Esophagus mucosa (tissue), 1 donor: Measurements from ENCODE around the gene S100A8. TPM values are rescaled to one million over a fixed set of nuclear protein-coding genes. Genes with fewer than 3 reads are reported as not detected.

Experiments
- ATAC-seq: fragments of 200-7000 bp; cut with Tn5 transposase; one replicate; pipeline ENCODE4 v1.9.1; 2020
- total RNA-seq: library from RNA; stranded (reverse); gene quantifications from one replicate; pipeline ENCODE4 v1.2.4, GENCODE V29; 2023
- donor health status: DM: yes; HTN: yes; CAD: no.

S100A8 gene
- total RNA-seq, 1 donor from 2014 or later = 27,439 TPM

DNA sequence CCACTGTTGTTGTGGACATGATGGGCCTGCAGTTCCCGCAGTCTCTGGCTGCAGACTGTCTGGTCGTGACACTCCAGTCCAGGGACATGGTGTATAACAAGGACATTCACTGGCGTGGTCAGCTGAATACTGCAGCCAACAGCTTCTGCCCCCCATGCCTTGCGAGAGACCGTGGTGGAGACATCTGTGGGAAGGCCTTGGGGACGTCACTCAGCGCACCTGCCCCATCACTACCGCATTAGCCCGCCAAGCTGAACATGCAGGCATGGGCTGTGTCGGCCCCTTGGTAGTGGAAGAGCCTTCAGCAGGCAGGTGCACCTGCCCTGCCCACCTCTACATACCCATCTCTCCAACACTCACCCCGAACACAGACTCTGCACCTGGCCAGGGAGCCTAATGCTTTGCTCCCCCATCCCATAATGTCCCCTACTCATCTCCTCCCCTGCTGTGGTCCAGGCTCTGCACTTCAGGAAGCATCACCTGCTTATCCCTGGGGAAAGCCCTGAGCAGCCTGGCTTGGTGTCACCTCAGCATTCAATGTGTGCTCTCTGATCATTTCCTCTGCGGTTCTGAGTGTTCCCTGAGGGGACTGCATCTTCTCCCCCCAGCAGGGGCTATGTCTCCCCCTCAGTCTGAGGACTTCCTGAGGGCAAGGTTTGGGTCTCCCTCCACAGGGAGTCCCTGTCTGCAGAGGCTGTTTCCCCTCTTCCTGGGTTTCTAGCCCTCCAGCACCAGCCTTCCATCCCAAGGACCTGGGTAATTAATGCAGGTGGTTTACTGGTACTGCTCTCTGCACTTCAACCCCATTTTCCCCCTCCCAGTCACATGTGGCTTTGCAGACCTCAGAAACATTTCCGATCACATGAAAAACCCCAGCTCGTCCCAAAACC is 45.4 kb downstream of the S100A8 start:
- ATAC-seq = no peak

DNA sequence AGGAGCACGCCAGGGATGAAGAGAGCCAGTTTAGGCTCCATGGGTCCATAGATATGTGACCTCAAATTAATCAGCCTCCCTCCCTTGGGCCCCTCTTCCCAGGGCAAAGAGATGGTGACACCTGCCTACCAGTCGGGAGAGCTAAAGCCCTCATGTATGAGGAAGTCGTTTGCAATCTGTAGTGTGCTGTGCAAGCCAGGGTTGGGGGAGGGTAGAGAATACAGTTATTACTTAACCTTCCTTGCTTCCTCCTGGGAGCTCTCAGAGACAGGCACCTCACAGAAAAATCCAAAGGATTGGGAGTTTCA is 46.2 kb downstream of the S100A8 start:
- peak; percentile 19 for ATAC-seq

GRCh38 chr1:153343811-153344717 is 46.8 kb downstream of the S100A8 start:
- ATAC-seq = peak; percentile 43

- ATAC-seq = peak; percentile 85
Measured at GRCh38 chr1:153343040-153343681, 47.7 kb downstream of the S100A8 start.

GRCh38 chr1:153342178-153342577 is 48.7 kb downstream of the S100A8 start:
- ATAC-seq = no peak

GRCh38 chr1:153341431-153341934 is 49.4 kb downstream of the S100A8 start:
- no peak for ATAC-seq

- no peak for ATAC-seq
Measured at GRCh38 chr1:153340356-153340755, 50.5 kb downstream of the S100A8 start.

Other genes starting within 250 kb of the S100A8 start
- 0.68 TPM for gene SPRR2G, start 240.2 kb downstream of the S100A8 start, total RNA-seq
- not detected for gene LELP1, start 187.6 kb downstream of the S100A8 start, total RNA-seq
- not detected for gene PRR9, start 173.5 kb downstream of the S100A8 start, total RNA-seq
- gene LORICRIN, start 131.4 kb downstream of the S100A8 start, total RNA-seq = not detected
- 31.3 TPM for gene PGLYRP3, start 78.1 kb downstream of the S100A8 start, total RNA-seq
- gene PGLYRP4, start 42.2 kb downstream of the S100A8 start, total RNA-seq = 14.5 TPM
- 34,355 TPM for gene S100A9, start 33.2 kb downstream of the S100A8 start, total RNA-seq
- 65.2 TPM for gene S100A12, start 15.5 kb downstream of the S100A8 start, total RNA-seq
- 24.6 TPM for gene S100A7A, start 25.4 kb upstream of the S100A8 start, total RNA-seq
- 5,647 TPM for gene S100A7, start 69.6 kb upstream of the S100A8 start, total RNA-seq
- 976 TPM for gene S100A6, start 144.9 kb upstream of the S100A8 start, total RNA-seq
- not detected for gene S100A5, start 149.9 kb upstream of the S100A8 start, total RNA-seq
- gene S100A4, start 154.7 kb upstream of the S100A8 start, total RNA-seq = 36.0 TPM
- 9.6 TPM for gene S100A3, start 158.2 kb upstream of the S100A8 start, total RNA-seq
- gene S100A2, start 174.8 kb upstream of the S100A8 start, total RNA-seq = 4,166 TPM
- 1,290 TPM for gene S100A16, start 222.1 kb upstream of the S100A8 start, total RNA-seq
- gene S100A14, start 225.3 kb upstream of the S100A8 start, total RNA-seq = 1,938 TPM
- 52.5 TPM for gene S100A13, start 236.4 kb upstream of the S100A8 start, total RNA-seq
- 0.44 TPM for gene S100A1, start 237.4 kb upstream of the S100A8 start, total RNA-seq
- 44.0 TPM for gene CHTOP, start 243.0 kb upstream of the S100A8 start, total RNA-seq